Stimulated activated CD4-positive, alpha-beta T cell treated with anti-CD3 and anti-CD28 coated beads, Interleukin-4, amount 100 ng/mL, for 24 hours (primary cell): ENCODE data around the gene TLR5.
A peak's percentile ranks its signal among the peaks of the same experiment; 100 is the strongest.

Experiments used
- DNase-seq: peaks from one replicate; pipeline ENCODE4 v3.0.0-alpha.2; 2020

TLR5 gene

DNA sequence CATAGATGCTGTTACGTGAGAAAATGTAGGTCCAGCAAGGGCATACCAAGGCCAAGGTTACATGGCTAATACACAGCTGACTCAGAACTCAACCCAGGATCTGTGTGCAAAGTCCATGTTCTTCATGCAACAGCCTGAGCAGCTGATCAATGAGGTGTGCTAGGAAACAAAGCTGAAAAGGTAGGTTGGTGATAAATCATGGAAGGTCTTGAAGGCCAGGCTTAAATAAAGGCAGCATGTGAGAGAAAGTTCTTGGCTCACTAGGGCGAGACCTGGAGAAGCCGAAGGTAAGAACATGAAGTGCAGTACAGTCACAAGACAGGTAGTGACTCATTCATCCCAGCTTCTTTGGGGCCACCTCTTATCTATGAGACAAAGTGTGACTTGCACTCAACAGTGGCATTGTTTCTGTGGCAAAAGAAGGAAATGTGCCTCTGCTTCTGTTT, 33.4 kb downstream of the TLR5 start:
- DNase-seq: no peak

DNA sequence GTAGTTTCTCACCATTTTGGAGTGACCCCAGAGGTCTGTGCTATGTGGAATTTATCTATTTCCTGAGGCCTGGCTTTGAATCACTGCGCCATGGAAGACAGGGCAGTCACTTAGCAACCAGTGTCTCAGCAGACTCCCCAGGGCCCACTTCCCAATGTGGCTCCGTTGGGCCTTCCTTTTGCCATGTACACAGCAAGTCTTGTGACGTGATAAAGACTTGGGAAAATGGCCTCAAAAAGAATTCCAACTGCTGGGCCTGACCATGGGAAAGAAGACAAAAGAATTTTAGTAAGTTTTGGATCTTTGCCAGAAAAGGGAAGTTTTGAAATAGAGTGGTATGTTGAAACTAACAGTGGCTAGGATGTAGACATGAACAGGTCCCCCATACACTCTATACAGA, 36.2 kb downstream of the TLR5 start:
- DNase-seq: no peak

- no peak for DNase-seq
These were observed 37.5 kb downstream of the TLR5 start for GRCh38 chr1:223105568-223105967.

GRCh38 chr1:223102797-223103533, 40.1 kb downstream of the TLR5 start:
- no peak for DNase-seq

DNA sequence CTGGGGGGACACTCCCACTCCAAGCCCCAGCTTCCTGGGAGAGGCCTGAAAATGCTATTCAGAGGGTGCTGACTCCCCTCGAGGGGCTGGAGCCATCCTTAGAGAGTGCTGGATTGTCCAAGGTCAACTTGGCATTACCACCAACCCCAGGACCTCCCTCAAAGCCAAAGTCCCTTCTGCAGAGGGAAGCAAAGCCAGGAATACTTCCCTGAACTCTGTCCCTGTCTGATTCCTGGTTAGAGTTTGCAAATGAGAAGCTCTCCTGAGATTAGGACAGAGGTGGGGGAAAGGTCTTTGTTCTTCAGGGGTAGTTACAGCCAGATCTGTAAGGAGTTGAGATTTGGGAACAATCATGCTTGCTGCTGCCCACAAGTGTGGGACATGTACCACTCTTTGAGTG, 45.3 kb downstream of the TLR5 start:
- no peak for DNase-seq

- DNase-seq: no peak
These were observed 47.2 kb downstream of the TLR5 start for GRCh38 chr1:223095870-223096269.

DNA sequence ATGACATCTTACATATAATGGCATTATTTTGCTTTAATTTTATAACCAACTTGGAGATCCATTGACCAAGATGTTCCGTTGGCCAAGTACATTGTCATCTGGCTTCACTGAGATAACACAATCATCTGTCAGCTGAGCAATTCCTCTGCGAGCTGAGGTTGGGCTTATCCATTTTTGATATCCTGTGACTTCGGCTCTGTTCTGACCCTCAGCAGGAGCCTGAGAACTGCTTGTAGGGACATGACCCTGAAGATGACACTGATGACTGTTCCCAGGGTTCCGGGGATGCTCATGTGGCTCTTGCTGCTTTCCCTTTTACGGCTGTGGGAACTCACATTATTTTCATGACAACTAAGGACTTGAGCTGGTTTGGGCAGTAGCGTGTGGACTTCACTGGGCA, 51.2 kb downstream of the TLR5 start:
- no peak for DNase-seq

DNA sequence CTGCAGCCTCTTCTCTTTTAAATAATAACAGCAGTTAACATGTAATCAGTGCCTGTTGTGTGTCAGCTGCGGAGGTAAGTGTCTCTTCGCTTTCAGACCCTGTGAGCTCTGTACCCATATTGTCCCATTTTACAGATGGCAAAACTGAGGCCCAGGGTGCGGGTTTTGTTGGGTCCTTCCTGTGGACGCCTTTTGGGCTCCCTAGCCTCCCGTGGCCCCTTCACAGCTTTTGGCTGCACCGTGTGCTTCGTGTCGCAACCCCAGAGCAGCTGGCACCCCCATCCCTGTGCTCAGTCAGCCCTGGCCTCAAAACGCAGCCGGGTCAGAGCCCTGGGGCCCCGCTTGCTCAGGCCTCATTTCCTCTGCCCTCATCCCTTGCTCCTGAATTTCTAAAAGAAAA, 53.8 kb downstream of the TLR5 start:
- DNase-seq: no peak

DNA sequence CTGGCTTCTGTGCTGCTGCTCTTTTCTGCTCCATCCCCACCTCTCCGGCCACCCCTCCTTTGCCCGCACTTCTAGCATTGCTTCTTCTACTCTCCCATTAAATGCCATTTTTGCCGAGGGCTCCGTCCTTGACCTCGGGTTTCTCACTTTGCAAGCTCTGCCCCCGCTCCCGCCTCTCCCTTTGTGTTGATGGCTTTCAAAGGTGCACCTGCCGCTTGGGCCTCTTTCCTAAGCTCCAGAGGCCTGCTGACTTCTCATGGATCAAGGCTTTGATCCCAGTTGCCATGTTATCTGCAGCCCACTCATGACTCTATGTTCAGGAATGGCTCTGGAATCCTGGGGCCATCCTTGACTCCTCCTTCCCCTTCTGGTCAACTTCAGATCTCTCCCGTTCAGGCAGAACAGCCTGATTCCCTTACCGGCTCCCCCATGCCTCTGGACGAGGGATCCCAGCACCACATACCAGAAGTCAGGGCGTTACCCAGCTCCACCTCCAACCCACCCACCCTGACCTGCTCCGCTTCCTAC, 54.3 kb downstream of the TLR5 start:
- no peak for DNase-seq

- DNase-seq: no peak
These were observed 55.5 kb downstream of the TLR5 start for GRCh38 chr1:223087291-223088255.

- DNase-seq: no peak
These were observed 58.6 kb downstream of the TLR5 start for GRCh38 chr1:223084464-223084866.

GRCh38 chr1:223083831-223084230, 59.2 kb downstream of the TLR5 start:
- DNase-seq: no peak

GRCh38 chr1:223082914-223083313, 60.1 kb downstream of the TLR5 start:
- no peak for DNase-seq

GRCh38 chr1:223081181-223081994, 61.7 kb downstream of the TLR5 start:
- DNase-seq: peak; percentile 75

GRCh38 chr1:223079498-223079897, 63.5 kb downstream of the TLR5 start:
- DNase-seq: no peak

DNA sequence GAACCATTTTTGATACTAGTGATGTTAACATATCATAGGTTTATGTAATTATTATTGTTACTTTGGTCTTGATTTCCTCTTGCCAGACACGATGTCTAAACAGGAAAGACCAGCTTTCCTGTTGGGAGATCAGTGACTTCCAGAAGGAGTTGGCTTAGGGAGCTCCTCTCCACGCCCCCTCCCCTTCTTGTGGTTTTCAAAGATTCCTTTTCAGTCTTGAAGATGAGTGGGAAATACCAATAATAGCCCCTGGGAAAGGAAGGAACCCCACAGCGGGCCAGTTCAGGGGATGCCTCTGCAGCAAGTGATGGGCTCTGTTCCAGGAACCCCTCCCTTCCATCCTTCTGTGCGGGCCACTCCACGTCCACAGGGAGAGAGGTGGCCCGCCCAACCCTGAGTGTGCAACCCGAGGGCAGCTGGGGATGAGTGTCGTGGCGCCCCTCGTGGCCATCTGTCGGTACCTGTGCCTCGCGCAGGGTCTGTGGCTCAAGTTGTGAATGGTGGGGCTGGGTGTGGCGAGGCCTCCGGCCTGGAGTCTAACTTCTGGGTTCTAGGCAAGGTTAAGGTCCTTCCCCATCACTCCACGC, 65.7 kb downstream of the TLR5 start:
- DNase-seq: no peak

GRCh38 chr1:223076362-223076761, 66.7 kb downstream of the TLR5 start:
- DNase-seq: no peak

DNA sequence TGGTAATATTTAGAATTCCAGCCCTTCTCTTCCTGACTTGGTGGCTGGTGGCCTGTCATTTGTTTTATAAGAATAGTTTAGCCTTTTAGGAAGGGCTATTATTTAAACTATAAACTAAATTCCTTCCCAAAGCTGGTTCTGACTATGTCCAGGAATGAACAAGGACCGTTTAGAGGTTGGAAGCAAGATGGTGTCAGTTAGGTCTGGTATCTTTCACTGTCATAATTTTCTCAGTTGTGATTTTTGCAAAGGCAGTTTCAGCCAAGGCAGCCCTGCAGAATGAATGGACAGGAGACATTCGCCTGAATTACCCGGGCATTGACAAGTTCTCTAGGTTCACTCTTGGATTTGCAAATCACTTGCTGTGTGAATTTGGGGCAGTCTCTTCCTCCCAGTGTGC, 67.2 kb downstream of the TLR5 start:
- DNase-seq: no peak

- no peak for DNase-seq
These were observed 68.4 kb downstream of the TLR5 start for GRCh38 chr1:223074445-223075300.

GRCh38 chr1:223068900-223069665, 74.0 kb downstream of the TLR5 start:
- no peak for DNase-seq

- DNase-seq: no peak
These were observed 75.1 kb downstream of the TLR5 start for GRCh38 chr1:223067914-223068313.
